GM18508 (cell line): ENCODE data around the gene PRR9.
"Not testable (repeated sequence)": the region's sequence is repeated elsewhere in the genome, so short reads cannot be mapped to it uniquely, and the experiment has no call there.

Experiments
- ATAC-seq: cut with Tn5 transposase; IDR thresholded peaks from one replicate; pipeline ENCODE4 v1.9.1; 2021; ENCODE audit warnings: moderate number of reproducible peaks; ENCODE audit not compliant: insufficient read depth, unreplicated experiment

The PRR9 gene, protein sequence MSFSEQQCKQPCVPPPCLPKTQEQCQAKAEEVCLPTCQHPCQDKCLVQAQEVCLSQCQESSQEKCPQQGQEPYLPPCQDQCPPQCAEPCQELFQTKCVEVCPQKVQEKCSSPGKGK

DNA sequence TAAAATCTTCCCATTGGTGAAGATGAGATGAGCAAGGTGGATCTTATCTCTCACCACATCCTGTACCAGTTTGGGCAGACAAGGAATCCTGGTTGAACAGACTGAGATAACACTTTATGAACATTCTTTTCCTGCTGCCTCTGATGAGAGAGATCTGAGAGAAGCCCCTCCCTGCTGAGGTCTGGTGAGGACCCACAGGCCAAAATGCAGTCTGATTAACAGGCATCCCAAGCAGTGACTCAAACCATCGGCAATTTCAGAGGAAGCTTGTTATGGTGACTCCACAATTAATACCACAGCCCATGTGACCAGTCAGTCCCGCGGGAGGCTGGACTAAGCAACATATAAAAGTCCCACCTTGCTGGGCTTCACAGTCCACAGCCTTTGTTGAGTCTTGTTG, at the start of gene PRR9:
TSS of gene PRR9 (plus strand) at position 373 of the 400 bp plus-strand sequence. CDS start 561 bp downstream, outside the sequence.
- no peak for ATAC-seq

DNA sequence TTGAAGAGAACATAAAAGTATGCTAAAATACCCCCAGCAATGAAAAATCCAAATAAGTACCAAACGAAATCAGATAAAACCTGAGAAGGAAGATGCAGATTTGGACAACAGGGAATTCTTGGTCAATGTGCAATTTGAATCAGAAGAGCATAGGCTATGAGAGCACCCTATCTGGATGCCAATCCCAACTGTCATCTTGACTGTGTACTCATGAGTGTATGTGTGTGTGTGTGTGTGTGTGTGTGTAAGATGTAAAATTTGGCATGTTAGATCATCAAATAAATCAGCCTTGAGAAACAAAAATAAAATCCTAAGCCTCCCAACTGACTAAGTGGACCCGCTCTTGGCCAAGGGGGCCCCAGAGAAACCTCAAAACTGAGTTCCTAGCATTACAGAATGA, 48.7 kb upstream of the PRR9 start:
- ATAC-seq = no peak

DNA sequence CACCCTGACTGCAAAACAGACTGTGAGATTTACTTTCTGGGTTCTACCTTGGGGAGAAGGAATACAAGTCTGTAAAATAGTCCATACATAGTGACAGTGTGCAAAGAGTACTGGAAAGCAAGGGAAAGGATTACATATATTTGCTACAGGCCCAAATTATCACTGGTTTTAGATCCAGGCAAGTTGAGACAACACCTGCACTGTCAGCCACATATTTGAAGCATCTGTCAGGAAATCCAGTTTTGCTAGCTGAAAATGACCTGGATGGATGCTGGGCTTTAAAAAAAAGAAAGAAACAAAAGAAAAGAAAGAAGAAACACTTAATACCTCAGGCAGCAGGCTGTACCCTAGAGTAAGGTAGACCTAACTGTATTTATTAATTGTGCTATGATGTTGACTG, 42.8 kb upstream of the PRR9 start:
- ATAC-seq = no peak

DNA sequence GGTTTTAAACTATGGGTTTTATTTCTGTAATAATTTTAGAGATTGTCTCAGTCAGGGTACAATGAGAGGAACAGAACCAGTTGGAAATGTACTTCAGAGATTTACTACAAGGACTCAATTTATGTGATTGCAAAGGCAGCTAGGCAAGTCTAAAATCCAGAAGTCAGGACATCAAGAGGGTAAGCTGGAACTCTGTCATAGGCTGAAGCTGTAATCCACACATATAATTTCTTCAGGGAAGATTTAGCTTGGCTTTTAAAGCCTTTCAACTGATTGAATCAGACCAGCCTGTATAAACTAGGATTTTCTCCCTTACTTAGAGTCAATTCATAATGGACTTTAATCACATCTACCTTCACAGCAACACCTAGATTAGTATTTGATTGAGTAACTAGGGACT, 38.5 kb upstream of the PRR9 start:
- no peak for ATAC-seq

DNA sequence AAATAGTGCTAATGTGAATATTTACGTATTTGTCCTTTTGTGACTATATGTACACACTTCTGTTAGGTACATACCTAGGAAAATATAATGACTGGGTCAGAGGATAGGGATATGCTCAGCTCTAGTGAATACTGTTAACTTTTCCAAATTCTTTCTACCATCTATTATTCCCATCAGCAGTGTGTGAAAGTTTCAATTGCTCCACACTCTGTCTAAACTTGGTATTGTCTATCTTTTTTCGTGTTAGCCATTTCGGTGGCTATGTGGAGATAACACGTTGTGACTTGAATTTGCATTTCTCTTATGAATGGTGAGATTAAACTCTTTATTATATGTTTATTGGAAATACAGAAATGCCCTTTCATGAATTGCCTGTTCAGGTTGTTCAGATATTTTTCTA, 36.8 kb upstream of the PRR9 start:
- no peak for ATAC-seq

DNA sequence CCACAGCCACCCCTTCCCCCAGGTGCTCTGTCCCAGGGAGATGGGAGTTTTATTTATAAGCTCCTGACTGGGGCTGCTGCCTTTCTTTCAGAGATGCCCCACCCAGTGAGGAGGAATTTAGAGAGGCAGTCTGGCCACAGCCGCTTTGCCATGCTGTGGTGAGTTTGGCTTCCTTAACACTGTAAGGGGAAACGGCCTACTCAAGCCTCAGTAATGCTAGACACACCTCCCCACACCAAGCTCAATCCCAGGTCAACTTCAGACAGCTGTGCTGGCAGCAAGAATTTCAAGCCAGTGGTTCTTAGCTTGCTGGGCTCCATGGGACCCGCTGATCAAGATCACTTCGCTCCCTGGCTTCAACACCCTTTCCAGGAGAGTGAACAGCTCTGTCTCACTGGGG, 29.1 kb upstream of the PRR9 start:
- not testable (repeated sequence) for ATAC-seq

DNA sequence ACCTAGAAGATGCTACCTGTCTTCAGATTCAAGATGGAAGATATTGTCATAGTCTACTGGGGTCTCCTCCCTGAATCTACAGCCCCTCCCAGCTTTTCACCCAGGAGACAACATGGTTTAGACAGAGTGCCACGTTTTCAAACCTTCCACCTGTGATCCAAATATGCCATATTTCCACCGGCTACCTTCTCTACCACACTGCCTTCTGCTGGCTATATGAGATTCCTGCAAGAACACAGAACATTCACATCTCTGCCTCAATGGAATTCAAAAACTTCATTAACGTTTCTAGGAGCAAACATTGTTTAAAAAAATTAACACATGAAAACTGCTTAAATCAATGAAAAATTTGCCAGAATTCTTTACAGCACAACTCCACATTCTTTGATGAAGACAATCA, 27.0 kb upstream of the PRR9 start:
- ATAC-seq = no peak

DNA sequence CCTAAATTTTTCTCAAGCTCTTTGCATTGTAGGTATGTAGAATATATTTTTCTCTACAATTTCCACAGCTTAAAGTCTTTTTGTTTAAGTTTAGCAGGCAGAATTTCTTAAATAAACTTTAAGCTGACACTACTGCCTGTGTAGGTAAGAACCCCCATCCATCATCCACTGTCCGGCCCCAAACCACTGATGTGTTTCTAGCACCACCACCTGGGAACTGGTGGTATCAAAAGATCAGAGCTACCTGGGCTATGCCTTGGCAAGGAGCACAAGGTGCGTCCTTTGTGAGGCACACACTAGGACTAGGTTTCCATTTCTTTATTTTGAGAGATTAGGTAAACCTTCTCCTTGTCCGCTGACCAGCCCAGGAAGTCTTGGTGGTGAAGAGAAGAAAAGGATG, 24.7 kb upstream of the PRR9 start:
- ATAC-seq = no peak

DNA sequence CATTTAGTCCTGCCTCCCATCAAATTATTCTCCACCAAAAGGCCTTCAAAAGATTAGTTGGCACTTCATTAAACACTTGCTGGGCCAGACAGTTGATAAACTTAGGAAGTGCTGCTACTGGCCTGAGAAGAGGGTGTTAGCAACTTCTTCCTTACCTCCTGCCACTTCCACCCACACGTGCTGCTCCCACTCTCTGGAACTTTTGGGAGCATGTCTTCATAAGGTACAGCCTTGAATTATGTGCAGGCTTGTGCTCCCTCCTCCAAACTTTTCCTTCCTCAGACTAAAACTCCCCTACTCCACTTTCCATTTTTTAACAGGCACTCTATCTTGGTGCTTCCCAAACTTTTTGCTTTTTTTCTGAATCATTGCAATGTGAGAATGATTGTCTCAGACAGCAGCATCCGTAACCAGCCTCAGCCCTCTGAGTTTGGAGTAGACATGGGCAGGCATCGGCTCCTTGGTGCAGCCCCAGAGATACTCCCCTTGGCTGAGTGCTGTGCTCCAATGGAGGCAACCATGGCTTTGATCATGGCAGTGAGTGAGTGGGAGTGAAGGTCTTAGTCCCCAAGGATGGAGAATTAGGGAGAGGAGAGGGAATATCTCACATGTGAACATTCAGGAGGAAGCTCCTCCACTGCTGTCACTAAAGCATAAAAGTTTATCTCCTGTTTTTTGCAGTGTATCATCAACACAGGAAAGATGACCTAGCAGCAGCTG, 22.9 kb upstream of the PRR9 start:
- ATAC-seq = no peak

DNA sequence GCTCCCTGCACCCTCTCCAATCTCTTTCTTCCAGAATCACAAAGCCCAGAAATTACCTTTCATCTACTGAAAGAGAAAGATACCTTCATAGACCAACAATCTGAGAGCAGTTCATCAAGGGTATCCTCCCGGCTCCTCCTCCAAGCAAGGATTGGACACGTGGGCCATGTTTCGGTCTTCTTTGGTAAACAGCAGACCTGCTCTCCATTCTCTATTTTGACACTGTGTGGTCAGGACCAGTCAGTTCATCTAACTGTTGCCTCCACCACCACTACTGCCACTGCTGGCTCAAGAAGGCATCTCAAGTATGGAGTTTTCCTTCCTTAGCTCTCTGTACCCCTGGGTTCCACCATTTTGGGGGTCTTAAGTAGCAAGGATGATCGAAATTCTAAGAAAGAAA, 22.2 kb upstream of the PRR9 start:
- ATAC-seq = no peak

DNA sequence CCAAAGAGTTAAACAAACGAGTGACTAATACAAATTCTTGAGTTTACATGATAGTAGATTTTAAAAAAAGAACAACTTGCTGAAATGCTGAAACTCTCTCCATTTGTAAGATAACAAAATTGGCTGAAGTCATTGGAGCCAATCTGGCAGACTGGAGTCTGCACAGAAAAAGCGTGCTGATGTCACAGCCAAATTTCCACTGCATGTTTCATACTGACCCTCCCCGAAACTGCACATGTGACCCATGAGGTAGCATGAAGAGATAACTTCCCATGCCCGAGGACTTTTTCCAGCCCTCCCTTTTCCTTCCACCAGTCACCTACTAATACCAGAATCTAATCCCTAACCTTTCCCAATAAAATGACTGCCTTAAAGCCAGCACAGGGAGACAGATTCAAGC, 15.4 kb upstream of the PRR9 start:
- no peak for ATAC-seq

DNA sequence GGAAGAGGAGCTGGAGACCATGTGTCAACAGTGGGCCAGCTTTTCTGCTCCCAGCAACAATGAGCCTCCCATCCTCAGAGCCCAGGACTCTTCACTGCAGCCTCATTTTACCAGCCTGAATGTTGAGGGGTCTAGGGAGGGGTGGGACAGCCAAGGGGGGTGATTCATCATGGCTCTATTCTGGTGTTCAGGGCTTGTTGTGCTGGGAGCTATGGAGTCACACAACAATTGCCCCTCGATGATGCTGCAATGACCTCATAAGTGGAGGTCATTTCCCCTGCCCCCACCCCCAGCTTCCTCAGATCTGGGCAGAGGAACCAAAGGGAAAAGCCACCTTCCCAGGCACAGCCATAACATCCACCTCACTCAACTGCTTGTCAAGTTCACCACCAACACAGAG, 14.3 kb upstream of the PRR9 start, which contains the start of gene LELP1:
TSS of gene LELP1 (plus strand) at position 301 of the 400 bp plus-strand sequence. CDS start 1,278 bp downstream, outside the sequence.
- ATAC-seq = no peak

DNA sequence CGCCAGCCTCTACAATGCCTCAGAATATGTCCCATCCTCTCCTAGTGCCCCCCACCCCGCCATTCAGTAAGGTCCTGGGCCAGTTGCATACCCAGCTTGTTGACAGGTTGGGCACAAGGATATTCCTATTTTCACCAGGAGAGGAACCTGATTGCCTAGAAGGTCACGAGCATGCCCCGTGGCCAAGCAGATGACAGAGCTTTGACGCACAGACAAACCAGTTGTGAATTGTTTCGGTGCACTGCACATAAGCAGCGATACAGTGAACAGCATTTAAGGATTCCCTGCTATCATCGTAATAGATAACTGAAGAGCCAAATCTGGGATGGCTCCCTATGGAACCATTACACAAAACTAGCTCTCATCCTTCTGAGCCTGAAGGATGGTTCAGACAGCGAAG, 10.8 kb upstream of the PRR9 start:
- no peak for ATAC-seq

DNA sequence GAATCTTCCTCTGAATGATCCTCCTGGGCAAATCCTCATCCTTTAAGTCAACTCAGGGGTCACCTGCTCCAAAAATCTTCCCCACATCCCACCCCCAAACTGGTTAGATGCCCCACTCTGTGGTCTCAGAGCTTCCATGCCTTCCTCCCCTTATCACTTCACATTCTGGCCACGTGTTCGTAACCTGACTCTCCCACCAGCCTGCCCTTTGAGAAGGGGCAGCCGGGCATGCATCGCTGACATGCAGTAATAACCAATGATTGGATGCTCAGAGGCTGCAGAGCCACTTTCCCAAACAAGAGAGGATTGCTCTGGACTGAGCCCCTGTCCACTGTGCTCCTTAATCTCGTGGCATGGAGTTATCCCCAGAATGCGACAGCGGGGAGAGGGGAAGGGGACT, 7.2 kb upstream of the PRR9 start:
- no peak for ATAC-seq

DNA sequence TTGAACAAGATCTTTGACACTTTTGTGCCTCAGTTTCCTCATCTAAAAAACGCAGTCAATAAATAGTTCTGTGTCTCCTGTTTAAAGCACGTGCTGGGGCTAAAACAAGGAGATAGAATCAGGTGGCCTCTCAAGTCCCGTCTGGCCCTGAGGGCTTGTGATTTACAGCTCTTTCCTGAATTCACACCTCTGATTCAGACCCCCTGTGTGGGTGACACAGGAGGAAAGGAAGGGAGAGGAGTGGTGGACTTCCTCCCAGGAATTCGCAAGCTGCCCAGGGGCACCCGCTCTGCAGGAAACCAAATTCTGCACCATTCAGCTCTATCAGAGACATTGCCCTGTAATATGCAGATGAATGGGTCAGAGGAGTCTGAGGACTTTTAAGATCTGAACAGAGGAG, 5.2 kb upstream of the PRR9 start:
- ATAC-seq = no peak

DNA sequence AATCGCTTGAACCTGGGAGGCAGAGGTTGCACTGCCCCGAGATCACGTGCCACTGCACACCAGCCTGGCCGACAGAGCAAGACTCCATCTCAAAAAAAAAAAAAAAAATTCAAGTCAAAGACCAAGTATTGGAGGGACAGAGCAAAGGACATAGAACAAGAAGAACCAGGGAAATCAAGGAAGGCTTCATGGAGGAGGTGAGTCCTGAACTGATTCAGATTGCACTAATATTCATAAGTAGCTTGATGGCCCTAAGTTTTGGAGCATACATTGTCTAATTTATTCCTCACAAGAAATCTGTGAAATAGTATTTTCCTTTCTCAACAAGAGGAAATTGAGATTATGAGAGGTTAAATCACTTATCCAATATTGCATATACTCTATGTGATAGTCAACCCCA, 3.9 kb upstream of the PRR9 start:
- ATAC-seq = no peak

DNA sequence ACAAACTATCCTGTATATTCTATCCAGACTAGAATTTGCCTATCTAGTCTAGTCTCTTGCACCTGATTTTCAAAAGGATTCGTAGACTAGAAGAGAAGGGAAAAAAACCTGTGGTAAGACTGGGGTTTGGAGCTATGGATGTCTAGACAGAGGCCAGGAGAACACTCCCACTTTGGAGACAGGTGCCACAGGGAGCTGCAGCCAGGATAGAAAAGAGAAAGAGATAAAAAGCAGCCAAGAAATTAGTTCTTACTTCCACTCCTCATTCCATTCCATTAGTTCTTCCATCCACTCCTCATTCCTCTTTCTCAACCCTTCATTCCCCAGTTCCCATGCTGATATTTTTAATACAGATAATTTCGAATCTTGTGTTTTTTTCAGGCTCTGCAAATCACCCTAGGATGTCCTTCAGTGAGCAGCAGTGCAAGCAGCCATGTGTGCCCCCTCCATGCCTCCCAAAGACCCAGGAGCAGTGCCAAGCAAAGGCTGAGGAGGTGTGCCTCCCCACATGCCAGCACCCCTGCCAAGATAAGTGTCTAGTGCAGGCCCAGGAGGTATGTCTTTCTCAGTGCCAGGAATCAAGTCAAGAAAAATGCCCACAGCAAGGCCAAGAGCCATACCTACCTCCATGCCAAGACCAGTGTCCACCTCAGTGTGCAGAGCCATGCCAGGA, 496 bp downstream of the PRR9 start:
- no peak for ATAC-seq

DNA sequence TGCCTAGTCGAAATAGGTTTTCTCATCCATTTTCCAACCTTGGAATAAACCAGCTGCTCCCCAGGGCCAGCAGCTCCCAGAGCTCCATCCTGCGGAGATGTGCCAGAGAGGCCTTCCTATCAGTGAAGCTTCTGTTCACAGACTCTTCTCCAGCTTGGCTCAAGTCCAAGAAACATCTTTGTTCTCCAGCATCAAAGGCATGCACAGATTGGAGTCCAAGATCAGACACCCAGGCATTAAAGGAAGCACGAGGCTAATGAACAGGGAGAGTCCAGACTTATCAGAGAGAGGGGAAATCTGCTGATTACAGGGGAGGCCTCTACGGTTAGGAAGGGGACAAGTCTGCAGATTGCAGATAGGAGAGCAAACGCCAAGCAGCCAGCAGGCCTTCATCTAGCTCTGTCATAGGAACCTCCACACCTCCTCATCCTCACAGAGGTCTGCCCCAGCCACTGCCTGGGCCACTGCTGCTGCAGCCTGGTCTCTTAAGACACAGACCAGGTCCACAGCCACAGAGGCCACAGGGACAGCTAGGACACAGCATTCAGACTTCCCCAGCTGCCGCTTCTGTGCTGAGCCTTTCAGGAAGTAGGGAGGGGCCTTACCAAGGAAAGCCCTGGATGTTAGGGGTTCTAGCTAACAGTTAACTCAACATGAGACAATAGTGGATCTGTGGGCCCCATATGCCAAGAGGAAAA, 3.4 kb downstream of the PRR9 start:
- no peak for ATAC-seq

DNA sequence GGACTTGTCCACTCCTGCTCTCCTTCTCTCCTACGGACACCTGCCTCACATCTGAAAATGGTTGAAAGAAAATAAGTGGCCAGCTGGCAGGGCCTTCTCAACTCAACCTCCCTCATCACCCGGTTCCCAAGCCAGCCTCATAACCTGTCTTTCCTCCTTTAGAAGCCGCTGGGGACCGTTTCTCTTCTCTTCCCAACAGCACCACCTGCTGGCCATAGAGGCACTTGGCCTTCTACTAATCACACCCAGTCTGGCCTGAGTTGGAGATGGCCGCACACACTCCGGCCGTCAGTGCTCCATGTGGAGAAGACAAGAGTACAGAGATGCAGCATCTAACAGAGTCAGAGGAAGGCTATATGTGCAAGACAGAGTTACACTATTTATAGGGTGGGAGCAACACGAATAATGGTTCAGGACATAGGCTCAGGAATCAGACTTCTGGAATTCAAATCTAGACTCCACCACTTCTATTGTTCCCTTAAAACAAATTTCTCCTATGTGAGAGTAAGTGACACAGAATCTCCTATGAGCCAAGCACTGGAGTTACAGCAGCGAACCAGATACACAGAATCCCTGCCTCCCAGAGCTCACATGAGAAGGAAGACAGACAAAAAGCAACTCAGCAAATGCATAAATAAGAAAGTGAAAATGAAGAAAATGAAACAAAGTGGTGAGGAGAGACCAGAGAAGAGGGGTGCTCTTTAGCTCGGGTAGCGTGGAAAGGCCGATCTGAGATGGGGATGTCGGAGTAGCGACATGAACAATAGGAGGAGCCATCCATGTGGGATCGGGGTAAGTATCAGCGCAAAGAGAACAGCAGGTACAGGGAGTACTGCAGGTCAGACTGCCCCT, 5.9 kb downstream of the PRR9 start:
- peak; percentile 64 for ATAC-seq

DNA sequence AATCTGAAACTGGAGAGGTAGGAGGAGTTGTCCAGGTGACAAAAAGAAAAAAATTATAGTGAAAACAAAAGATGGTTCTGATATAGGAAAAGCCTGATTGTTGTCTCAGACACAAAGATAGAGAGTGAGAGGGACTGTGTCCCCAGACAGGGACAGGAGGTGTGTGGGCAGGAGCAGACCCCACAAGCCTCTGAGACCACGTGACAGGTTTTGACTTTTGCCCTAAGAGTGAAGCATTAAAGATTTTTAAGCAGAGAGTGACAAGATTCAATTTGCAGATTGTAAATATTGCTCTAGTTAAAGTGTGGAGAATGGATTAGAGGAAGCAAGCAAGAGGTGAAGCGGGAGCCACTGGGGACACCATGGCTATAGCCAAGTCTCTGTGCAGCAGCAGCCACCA, 10.4 kb downstream of the PRR9 start:
- no peak for ATAC-seq
